DMS53 (cell line): ENCODE data around the gene SLC16A9.

ENCODE experiments used
- DNase-seq: peaks from one replicate; lab custom pipeline; 2025; lab: John Stamatoyannopoulos, UW

SLC16A9 gene

DNA sequence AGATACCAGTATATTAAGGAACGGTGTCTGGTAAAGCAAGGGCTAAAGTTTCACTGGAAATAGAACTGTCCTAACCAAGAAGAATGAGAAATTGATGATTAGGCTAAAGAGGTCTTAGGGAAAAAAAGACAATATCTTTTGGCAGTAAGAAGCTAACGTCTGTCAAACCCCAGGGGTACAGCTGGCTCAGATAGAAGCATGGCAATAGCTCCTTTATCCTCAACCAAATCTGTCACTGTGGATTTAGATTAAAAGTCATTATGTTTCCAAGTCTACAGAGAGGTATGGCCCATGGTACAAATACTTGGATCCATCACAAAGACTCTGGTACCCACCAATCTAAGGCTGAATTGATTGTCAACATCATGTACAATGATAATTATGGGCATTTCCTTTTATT is 8.6 kb upstream of the SLC16A9 start:
- DNase-seq, result no peak

DNA sequence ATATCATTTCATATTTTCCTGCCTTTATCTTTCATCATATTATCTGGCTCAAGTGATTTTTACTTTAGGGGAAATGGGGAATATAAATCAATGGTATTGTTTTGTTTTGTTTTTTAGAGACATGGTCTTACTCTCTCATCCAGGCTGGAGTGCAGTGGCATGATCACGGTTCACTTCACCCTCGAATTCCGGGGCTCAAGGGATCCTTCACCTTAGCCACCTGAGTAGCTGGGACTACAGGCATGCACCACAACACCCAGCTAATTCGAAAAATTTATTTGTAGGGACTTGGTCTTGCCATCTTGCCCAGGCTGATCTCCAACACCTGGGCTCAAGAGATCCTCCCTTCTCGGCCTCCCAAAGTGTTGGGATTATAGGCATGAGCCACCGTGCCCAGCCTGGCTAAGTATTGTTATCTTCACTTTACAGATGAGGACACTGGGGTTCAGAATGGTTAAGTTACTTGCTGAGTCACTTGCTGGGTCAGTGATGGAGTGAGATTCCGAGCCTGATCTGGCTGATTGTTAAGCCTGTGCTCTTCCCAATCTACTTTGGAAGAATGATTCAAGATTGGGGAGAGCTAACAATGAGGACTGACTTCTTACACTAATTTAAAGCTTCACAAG is 3.7 kb upstream of the SLC16A9 start:
- DNase-seq, result no peak

DNA sequence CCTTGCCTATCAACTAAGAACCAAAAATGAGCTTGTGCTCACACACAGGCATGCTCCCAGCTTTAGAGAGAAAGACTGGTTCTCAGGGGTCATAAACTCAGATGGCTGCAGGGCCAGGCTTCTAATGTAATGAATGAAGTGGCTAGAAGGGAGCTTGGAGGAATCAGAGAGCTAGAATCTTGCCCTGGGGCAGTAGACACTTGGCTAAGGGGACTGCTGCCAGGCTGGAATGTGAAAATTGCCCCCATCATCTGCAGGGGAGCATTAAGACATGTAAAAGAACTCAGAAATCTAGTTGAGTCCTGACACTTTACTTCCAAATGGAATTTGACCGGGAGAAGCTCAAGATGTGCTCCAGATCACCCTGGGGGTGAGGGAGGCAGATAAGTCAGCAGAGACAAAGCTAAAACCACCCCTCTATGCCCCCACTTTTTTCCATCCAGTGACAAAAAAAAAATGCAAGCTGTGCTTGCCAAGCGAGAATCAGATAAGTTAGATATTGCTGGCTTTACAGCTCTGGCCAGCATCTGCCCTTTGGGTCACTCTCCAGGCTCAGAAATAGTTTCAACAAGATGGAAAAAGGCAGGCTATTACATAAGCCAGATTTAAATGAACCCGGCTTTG is 2.3 kb upstream of the SLC16A9 start:
- no peak for DNase-seq

DNA sequence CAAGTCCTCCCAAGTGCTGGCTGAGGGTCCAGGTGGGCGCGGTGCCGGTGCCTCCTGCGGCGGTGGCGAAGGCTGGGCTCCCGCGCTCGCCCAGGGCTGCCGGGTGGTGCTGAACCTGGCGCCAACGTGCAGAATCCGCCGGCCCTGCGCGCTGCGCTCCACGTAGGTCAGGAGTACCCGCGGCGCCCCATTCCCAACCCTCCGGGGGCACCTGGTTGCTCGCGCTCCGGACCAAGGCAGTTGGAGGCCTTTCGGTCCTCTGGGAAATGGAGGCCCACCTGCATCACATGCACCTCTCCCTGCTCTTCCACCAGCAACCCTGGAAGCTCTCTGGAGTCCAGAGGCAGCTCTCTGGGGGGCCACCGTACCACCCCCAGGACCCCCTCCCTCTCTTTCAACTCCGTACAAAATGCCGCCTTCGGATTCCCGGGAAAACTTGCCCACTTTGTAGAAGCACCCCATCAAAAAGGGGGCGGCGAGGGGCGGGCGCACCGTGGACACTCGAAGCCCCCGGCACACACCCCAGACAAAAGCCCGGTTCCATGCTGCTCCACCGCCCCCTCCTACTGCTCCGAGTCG is 745 bp downstream of the SLC16A9 start:
- peak; percentile 66 for DNase-seq

DNA sequence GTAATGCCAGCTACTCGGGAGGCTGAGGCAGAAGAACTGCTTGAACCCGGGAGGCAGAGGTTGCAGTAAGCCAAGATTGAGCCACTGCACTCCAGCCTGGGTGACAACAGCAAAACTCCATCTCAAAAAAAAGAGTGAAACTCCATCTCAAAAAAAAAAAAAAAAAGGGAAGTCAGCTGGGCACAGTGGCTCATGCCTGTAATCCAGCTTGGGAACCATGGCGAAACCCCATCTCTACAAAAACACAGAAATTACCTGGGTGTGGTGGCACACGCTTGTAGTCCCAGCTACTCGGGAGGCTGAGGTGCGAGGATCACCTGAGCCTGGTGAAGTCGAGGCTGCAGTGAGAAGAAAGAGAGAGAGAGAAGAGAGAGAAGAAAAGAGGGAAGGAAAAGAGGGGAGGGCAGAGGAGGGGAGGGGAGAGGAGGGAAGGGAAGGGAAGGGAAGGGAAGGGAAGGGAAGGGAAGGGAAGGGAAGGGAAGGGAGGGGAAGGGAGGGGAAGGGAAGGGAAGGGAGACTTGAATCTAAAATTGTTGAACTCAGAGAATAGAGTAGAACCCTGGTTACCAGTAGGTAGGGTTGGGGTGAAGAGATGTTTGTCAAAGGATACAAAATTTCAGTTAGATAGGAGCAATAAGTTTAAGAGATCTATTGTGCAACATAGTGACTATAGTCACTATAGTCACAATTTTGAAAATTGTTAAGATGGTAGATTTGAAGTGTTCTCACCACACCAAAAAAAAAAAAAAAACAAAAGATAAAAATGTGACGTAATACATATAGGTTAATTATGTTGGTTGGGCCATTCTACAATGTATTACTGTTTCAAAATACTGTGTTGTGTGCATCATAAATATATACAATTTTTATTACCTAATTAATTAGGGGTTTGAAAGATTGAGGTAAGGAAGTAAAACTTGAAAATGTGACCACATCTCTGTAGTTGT is 2.5 kb downstream of the SLC16A9 start:
- no peak for DNase-seq

DNA sequence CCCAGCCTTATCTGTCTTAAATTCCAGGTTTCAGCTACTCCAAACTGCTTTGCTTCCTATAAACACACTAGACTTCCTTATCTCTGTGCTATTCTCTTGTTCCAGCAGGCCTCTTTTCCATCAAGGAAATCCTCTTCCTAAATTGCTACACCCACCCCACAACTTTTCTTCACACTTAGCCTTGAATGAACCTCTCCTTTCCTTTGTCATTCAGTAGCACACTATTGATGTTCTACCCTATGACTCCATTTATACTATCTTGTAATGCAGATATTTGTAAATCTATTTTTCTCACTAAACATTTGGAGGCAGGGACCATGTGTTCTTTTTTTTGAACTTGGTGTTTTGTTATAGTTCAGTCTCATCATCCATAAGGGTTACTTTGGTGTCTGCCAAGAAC is 3.7 kb downstream of the SLC16A9 start:
- no peak for DNase-seq

DNA sequence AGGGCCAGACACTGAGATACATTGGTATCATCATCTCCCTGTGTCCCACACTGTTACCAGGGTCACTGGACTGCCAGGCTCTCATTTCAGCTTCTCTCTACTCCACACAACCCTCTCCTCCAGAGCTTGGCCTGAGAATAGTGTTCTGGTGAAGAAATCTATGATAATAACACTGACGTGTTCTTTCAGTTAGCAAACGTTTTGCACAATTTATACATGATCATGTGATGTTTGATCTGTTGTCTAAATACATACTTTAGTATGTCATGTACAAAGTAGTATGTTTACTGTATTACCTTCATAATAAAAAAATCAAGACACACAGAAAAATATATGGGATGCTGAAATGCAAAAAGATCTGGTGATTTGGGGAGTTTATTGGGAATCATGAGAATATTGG is 5.0 kb downstream of the SLC16A9 start:
- DNase-seq, result peak; percentile 53

DNA sequence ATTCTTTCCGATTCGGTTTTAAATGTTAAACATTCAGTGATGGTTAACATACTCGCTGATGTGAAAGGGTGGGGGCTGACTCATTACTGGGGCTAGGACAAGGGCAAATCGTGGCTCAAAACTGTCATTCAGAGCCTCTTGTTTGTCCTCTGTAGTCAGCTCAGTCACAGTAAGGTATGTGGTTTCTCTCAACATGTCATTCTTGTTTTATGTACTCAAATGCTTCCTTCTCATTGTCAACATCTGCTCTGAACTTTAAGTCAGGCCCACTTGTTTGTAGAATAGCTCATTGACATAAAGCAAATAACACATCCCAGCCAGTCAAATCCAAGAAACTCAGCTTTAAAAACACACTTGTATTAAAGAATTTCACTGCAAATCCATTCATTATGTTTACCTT is 7.3 kb downstream of the SLC16A9 start:
- peak; percentile 86 for DNase-seq

DNA sequence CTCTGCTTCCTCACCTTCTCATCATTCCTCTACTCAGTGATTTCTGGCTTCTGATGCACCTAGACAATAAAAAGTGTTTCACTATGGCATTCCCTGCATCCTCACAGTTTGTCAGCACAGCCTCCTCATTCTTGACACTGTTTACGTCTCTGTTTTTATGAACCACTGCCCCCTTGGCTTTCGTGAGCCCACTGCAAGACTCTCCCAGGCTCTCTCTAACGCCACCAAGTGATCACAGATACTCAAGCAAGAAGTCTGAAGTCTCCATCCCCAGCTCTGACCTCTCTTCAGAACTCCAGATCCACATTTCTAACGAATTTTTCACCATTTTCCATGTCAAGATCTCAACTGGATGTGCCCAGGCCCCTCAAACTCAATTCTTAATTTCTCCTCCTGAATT is 8.9 kb downstream of the SLC16A9 start:
- DNase-seq, result no peak

DNA sequence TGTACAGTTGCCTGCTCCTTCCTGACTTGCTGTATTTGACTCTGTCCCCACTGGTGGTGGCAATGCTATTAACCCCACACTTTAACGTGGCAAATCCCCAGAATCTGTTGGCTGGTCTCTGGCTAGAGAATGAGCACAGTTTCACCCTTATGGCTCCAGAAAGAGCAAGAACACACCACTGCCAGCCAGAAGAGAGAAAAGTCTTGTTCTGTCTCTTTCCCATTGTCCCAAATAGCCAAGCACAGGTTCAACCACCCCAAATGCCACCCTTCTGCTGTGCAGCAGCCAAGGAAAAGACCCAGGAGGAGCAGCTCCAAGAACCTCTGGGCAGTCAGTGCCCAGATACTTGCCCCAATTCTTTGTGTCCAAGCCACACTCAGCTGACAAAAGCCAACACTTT is 11.3 kb downstream of the SLC16A9 start:
- DNase-seq, result no peak

DNA sequence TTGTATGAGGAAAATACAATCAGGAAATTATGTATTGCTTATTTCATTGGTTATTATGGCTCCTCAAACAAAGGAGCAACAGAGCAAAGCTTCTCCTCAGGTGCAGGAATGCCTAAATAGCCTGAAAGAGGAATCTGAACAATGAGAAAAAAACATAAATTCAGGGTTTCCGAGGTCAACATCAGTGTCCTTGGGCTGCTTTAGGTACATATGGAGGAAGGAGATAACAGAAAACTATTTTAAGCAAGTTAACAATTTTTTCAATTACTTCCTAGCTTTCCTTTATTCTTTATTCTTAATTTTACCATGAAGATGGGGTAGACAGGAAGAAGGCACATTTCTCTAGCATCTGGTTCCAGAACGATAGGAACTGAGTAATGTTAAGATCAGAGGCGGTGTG is 14.0 kb downstream of the SLC16A9 start:
- no peak for DNase-seq

DNA sequence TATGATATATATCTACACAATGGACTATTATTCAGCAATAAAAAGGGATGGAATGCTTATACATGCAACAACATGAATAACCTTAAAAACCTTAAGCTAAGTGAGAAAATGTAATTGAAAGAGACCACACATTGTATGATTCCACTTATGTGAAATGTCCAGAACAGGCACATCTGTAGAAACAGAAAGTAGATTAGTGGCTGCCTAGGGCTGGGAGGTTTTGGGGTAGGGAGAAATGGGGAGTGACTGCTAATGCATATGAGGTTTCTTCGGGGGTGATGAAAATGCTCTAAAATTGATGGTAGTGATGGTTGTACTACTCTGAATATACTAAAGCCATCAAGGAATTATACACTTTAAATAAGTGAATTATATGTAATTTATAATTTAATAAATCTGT is 14.7 kb downstream of the SLC16A9 start:
- DNase-seq, result no peak

DNA sequence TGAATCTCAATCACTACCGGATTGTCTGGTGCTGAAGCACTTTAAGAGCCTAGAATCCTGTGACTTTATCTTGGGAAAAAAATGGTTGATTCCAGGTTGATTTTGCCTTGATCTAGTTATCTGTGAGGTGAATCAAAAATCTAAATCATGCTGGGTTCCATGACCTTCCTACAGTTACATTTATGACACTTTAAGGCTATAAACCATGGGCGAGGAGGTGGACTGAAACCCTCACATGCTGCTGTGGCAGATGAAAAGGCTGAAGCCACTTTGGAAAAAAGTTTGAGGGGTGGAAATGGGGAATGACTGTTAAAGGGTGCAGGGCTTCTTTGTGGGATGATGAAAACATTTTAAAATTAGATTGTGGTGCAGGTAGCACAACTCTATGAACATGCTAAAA is 17.5 kb downstream of the SLC16A9 start:
- DNase-seq, result no peak

DNA sequence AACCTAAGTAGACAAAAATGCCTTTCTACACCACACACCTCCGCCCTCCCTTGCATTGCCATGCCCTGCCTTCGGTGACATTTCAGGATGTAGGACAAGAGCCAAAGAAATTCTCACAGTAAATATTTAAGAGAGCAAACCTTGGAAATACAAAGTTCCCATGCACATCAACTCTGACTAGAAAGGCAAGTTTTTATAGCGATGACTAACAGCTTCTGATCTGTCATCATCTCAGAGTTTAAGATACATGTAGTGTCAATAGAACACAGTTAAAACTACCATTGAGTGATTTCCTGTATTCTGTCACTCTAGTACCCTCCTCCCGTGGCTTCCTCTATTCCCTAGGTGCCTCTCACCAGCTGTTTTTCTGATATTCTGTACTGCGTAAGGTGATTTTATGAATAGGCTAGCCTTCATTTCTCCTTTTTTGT is 20.7 kb downstream of the SLC16A9 start:
- peak; percentile 14 for DNase-seq

DNA sequence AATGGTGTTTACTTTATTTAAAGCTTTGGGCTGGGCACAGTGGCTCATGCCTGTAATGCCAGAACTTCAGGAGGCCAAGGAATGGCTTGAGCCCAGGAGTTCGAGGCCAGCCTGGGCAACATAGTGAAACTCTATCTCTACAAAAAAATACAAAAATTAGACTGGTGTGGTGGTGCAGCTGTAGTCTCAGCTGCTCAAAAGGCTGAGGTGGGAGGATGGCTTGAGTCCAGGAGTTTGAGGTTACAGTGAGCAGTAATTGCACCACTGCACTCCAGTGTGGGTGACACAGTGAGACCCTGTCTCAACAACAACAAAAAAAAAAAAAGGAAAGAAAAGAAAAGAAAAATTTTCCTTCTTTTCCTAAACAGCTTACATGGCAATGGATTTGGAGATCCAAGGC is 22.0 kb downstream of the SLC16A9 start:
- DNase-seq, result no peak

DNA sequence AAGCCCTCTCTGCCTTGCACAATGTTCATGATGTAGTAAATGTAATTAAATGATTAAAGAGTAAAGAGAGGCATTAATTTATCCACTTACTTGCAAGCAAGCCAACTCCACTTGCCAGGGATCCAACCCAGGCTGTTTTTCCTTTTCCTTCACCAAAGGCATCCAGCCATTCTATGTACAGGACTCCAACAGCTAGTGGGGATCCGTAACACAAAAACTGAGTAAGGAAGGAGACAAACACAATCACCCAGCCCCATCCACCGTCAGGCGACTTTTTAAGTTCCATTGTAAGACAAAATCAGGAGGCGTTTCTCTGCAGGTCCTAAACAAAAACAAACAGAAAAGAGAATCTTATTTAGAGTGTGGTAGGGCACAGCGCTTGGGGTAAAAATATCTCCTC is 25.6 kb downstream of the SLC16A9 start:
- DNase-seq, result no peak

DNA sequence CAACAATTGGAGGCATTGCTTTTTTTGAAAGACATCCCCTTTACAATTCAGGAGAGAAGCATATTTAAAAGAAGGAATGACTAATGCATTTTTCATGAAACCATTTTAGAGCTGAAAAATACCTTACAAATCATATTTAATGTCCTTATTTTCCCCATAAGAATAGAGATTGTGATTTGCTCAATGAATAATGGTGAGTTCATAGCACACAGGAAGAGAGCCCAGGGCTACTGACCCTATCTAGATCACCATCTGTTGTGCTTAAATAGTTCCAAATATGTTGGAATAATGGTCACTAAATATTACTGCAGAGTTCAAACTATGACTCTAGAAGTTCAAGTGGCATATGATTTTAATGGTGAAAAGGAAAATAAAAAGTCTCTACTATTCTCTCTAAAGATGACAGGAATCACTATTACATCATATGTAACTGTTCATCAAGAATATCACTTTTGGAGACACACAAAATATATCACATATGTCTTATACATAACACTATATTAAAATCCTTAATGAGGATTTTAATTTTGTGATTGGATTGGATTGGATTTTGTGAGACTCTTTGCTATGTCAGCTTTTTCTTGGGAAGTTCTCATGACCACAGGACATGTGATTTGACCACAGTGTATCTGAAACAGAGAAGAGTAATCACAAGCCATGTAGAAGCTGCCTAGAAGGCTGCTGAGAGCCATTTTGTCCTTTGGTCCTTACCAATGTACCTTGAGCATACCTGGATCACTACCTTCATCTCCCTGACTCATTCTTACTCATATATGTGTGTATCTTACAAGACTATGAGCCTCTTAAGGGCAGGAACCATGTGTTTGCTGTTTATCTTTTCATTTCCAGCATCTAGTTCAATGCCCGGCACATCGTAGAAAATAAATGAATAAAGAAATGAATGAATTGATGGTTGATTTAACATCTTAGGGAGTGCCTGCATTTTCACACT is 26.4 kb downstream of the SLC16A9 start:
- DNase-seq, result no peak

DNA sequence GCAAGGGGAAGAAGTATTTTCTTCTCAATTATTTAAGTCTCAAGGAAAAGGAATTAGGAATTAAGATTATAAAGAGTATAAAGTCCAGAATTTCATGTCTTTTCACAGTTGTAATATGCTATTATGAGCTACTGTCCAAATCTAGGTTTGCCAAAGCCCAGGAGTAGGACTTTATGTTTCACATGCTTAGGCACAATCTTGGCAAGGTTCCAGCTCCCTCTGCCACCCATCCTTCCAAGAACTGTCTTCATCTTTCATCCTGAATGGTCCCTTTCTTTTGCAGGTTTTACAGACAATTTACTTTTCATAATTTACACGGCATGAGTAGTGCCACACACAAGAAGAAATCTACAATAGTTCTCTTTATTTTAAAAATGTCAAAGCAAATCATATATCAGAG is 29.5 kb downstream of the SLC16A9 start:
- DNase-seq, result no peak

DNA sequence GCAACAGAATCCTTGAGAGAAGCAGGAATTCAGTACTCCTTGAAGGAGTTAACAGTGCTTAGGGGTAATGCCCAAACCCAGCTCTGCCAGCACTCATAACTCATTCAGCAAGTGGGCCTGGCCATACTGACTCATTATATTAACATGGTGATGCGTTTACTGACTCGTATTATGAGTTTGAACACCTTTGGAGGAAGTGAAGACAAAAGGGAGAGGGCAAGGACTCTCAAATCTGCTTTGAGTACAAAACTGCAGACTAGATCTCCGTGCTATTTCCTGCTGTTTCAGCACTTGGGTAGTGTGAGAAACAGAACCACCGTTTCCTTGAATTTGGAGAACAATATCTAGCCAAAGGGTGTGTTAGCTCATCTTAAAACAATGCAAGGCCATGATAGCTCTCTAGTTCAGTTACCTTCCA is 30.8 kb downstream of the SLC16A9 start:
- DNase-seq, result no peak

DNA sequence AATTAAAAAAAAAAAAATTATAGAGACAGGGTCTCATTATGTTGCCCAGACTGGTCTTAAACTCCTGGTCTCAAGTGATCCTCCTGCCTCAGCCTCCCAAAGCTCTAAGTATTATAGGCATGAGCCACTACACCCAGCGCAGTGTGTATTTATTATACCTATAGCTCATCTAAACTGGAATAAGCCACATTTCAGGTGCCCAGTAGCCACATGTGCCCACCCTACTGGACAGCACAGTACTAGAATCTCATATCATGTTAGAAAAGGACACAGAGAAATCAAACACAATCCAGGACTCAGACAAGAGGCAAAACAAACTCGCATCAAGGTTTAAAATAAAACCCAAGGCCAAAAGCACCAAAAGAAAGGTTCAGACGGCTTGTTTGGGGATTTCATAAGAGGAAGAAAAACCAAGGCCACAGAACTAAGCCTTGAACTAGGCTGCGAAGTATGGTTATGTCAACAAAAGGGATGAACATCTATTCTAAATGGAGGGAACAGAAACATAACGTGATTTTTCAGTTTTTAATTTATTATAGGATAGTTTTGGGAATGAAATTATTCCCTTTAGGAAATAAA is 32.3 kb downstream of the SLC16A9 start:
- no peak for DNase-seq

DNA sequence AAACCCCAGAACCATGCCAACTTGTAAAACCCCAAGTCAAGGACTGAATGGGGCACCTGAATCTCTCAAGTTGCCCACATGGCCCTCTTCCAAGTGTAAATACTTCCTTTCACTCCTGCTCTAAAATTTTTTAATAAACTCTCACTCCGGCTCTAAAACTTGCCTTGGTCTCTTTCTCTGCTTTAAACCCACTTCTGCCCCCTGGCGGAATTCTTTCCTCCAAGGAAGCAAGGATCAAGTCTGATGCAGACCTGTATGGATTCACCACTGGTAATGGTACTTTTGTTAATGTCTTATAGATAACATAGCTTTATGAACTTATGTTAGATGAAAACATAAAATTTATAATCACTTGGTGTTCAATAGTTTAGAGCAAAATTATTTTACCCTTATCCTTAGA is 33.8 kb downstream of the SLC16A9 start:
- DNase-seq, result peak; percentile 48
